Keratinocyte (primary cell): ENCODE results near the gene SORBS1.

Experiments used
- CTCF ChIP-seq, 3 experiments: IDR thresholded peaks in 1 of 3; conservative IDR thresholded peaks in 1 of 3; optimal IDR thresholded peaks in 1 of 3; 2 replicates in 2 of 3; 3 replicates in 1 of 3; pipeline versions ENCODE3 to v1.5.1; 2011; ENCODE audit warnings: low read length in 3 of 3, mild to moderate bottlenecking in 3 of 3, moderate library complexity in 2 of 3, control low read depth in 1 of 3, inconsistent platforms in 1 of 3; ENCODE audit not compliant: insufficient read depth in 2 of 3; ENCODE audit errors: extremely low read depth in 1 of 3
- EZH2 ChIP-seq: IDR thresholded peaks from one replicate; pipeline ENCODE4 v1.6.1; 2012; ENCODE audit warnings: inconsistent platforms, mild to moderate bottlenecking, low read length, moderate library complexity

- TF ChIP-seq CTCF (optimal IDR thresholded peaks at IDR 0.05 in 1 of 3, IDR thresholded peaks at IDR 0.05 in 1 of 3, conservative IDR thresholded peaks at IDR 0.05 in 1 of 3; ENCODE audit: extremely low read depth in 1 of 3, insufficient read depth in 2 of 3, low read length in 3 of 3): no peak
- no peak for TF ChIP-seq EZH2
These were observed 292.7 kb downstream of the SORBS1 start for GRCh38 chr10:95268438-95268837.
